RWPE2 (cell line): ENCODE results near the gene ABHD6.

Experiments
- ATAC-seq: fragments of 200-7000 bp; cut with Tn5 transposase; 3 replicates; pipeline ENCODE4 v1.9.1; 2021; ENCODE audit warnings: low read depth
- DNase-seq: peaks from one replicate; pipeline ENCODE4 v3.0.0-alpha.2; 2020; ENCODE audit warnings: low spot score
- H3K27ac ChIP-seq: fragments of 450-650 bp; 2 replicates; pipeline ENCODE4 v1.5.1; 2017; ENCODE audit warnings: mild to moderate bottlenecking; ENCODE audit not compliant: poor library complexity, severe bottlenecking
- H3K27me3 ChIP-seq: fragments of 250-450 bp; sonication (Bioruptor Pico); 2 replicates; pipeline ENCODE4 v1.5.1; 2021; ENCODE audit warnings: mild to moderate bottlenecking, moderate library complexity; ENCODE audit not compliant: insufficient read depth, poor library complexity, severe bottlenecking
- H3K36me3 ChIP-seq: fragments of 250-450 bp; sonication (Bioruptor Pico); 2 replicates; pipeline ENCODE4 v1.5.1; 2020; ENCODE audit warnings: low read depth, mild to moderate bottlenecking, moderate library complexity
- H3K4me1 ChIP-seq: fragments of 250-450 bp; sonication (Bioruptor Pico); 2 replicates; pipeline ENCODE4 v1.5.1; 2021; ENCODE audit warnings: mild to moderate bottlenecking, moderate library complexity; ENCODE audit not compliant: insufficient read depth, poor library complexity, severe bottlenecking
- H3K4me3 ChIP-seq: fragments of 250-450 bp; sonication (Bioruptor Pico); 2 replicates; pipeline ENCODE4 v1.5.1; 2021; ENCODE audit warnings: mild to moderate bottlenecking, moderate library complexity; ENCODE audit not compliant: severe bottlenecking
- H3K9me3 ChIP-seq: fragments of 250-450 bp; sonication (Bioruptor Pico); 2 replicates; pipeline ENCODE4 v1.5.1; 2021; ENCODE audit warnings: mild to moderate bottlenecking, moderate library complexity; ENCODE audit not compliant: severe bottlenecking
- TF ChIP-seq, protein P1 (sequence below): fragments of 450-650 bp; IDR thresholded peaks from one replicate; pipeline ENCODE4 v1.5.1; 2017; ENCODE audit warnings: mild to moderate bottlenecking, moderate library complexity; ENCODE audit not compliant: poor library complexity, severe bottlenecking

ABHD6 gene

DNA sequence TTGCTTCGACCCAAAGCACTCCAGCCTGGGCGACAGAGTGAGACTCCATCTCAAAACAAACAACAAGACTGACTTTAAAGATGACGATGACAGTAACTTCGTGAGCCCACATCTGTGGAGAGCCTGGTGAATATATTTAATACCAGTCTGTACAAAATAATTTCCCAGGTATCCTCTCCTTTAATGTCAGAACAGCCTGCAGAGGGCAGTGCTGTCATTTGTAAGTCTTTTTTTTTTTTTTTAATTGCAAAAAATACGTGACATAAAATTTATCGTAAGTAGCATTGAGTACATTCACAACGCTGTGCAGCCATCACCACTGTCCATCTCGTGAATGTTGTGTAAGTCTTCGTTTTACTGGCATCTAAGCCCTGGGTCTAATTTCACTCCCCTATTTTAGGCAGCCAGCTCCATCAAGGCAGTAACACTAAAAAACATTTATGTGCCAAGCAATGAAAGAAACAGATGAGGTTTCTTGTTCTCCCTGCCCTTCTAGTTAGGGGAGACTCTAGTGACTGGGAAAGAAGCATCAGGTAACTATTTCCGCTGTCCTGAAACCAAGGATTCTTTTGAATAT is 70.1 kb downstream of the ABHD6 start:
- Histone ChIP-seq H3K27ac (peak overlapping the region; percentile 74), H3K36me3 (peaks cover 47% of the 10 kb centered on the region), H3K9me3 (no peaks in the 10 kb centered on the region), H3K4me3 (peak overlapping the region; percentile 77), H3K27me3 (no peaks in the 10 kb centered on the region), H3K4me1 (peaks cover 3% of the 10 kb centered on the region)
- no peak for DNase-seq
- no peak for ATAC-seq
- TF ChIP-seq, protein P1, sequence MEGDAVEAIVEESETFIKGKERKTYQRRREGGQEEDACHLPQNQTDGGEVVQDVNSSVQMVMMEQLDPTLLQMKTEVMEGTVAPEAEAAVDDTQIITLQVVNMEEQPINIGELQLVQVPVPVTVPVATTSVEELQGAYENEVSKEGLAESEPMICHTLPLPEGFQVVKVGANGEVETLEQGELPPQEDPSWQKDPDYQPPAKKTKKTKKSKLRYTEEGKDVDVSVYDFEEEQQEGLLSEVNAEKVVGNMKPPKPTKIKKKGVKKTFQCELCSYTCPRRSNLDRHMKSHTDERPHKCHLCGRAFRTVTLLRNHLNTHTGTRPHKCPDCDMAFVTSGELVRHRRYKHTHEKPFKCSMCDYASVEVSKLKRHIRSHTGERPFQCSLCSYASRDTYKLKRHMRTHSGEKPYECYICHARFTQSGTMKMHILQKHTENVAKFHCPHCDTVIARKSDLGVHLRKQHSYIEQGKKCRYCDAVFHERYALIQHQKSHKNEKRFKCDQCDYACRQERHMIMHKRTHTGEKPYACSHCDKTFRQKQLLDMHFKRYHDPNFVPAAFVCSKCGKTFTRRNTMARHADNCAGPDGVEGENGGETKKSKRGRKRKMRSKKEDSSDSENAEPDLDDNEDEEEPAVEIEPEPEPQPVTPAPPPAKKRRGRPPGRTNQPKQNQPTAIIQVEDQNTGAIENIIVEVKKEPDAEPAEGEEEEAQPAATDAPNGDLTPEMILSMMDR: peak; percentile 74

DNA sequence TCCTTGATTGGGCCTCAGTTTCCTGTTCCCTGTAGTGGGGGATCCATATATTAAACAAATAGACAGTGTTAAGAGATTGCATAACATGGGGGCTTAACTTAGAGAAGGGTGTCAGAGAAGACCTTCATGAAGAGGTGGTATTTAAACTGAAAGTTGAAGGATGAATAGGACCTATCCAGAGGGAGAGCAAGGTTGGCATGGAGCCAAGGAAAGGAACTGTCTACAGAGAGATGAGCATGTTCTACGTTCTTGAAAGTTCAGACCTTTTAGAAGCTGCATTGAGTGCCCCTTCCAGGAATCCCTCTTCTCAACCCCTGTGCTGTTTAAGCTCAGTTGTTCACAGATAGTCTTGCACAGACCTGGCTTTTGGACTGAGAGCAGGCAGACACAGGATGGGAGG is 71.1 kb downstream of the ABHD6 start:
- peaks cover 56% of the 10 kb centered on the region for H3K36me3 ChIP-seq

DNA sequence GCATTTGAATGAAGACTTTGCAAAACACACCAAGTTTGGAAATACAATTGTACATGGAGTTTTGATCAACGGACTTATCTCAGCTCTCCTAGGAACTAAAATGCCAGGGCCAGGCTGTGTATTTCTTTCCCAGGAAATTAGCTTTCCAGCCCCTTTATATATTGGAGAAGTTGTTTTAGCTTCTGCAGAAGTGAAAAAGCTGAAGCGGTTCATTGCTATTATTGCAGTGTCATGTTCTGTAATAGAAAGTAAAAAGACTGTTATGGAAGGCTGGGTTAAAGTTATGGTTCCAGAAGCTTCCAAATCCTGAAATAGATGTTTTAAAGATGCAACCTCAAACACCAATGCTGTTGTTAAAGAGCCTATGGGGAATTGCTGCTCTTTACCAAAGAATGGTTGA is 80.2 kb downstream of the ABHD6 start:
- Histone ChIP-seq H3K27ac (no peak overlapping the region), H3K27me3 (no peaks in the 10 kb centered on the region), H3K4me3 (no peak overlapping the region), H3K36me3 (peaks cover 78% of the 10 kb centered on the region), H3K4me1 (no peaks in the 10 kb centered on the region), H3K9me3 (no peaks in the 10 kb centered on the region)
- DNase-seq (no peak), ATAC-seq (no peak)
- TF ChIP-seq, protein P1: no peak

More for the DNA sequence above, 71.1 kb downstream of the ABHD6 start:
- TF ChIP-seq, protein P1: no peak
- no peak overlapping the region for H3K27ac ChIP-seq
- peaks cover 3% of the 10 kb centered on the region for H3K4me1 ChIP-seq
- DNase-seq (no peak), ATAC-seq (no peak)
- H3K9me3 ChIP-seq: no peaks in the 10 kb centered on the region
- H3K27me3 ChIP-seq: no peaks in the 10 kb centered on the region
- no peak overlapping the region for H3K4me3 ChIP-seq

DNA sequence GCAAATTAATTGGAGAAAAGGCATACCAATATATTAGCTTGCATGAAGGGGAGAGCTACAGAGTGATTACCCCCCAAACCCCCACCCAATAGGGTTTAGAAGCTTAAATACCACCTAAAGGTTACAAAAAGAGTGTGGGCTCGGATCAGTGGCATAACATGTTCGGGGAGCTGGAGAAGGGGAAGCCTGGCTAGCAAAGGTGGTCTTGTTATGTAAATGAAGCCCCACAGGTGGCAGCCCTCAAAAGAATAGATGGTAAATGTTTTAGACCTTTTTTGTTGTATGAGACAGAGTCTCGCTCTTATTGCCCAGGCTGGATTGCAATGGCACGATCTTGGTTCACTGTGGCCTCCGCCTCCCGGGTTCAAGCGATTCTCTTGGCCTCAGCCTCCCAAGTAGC is 84.2 kb downstream of the ABHD6 start:
- H3K27ac ChIP-seq: no peak overlapping the region

DNA sequence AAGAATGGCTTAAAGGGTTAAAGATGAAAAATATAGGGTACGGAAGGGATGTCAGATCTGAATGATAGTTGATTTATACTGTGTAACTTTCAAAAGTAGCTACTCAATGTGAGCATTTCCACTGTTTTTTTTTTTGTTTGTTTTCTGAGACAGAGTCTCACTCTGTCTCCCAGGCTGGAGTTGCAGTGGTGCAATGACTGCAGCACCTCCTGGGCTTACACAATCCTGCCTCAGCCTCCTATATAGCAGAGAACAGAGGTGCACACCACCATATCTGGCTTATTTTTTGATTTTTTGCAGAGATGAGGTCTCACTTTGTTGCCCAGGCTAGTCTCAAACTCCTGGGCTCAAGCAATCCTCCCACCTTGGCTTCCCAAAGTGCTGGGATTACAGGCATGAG is 85.2 kb downstream of the ABHD6 start:
- Histone ChIP-seq H3K36me3 (peaks cover 29% of the 10 kb centered on the region), H3K27ac (no peak overlapping the region)

More for the DNA sequence above, 84.2 kb downstream of the ABHD6 start:
- no peak for ATAC-seq
- no peak for DNase-seq
- TF ChIP-seq, protein P1: no peak
- Histone ChIP-seq H3K4me1 (peaks cover 5% of the 10 kb centered on the region), H3K36me3 (peaks cover 39% of the 10 kb centered on the region), H3K27me3 (no peaks in the 10 kb centered on the region), H3K4me3 (no peak overlapping the region), H3K9me3 (no peaks in the 10 kb centered on the region)

More for the DNA sequence above, 85.2 kb downstream of the ABHD6 start:
- ATAC-seq (no peak), DNase-seq (no peak)
- H3K9me3 ChIP-seq: no peaks in the 10 kb centered on the region
- H3K27me3 ChIP-seq: no peaks in the 10 kb centered on the region
- peaks cover 5% of the 10 kb centered on the region for H3K4me1 ChIP-seq
- H3K4me3 ChIP-seq: no peak overlapping the region
- TF ChIP-seq, protein P1: no peak
